CD8-positive, alpha-beta memory T cell (primary cell): ENCODE measurements around the gene CD2AP. TPM values are rescaled to one million over a fixed set of nuclear protein-coding genes. Genes with fewer than 3 reads are reported as not detected.

Source experiments
- CTCF ChIA-PET: fragments of 350-600 bp; sonication (Branson Sonifier 250); formaldehyde crosslinking; loops from one replicate; lab custom pipeline; 2021; ENCODE audit warnings: antibody characterized with exemption; lab: Charles Lee
- POLR2A ChIA-PET: fragments of 350-600 bp; sonication (Branson Sonifier 250); formaldehyde crosslinking; loops from one replicate; lab custom pipeline; 2021; ENCODE audit warnings: antibody characterized with exemption; lab: Charles Lee
- DNase-seq, 5 donors: peaks; one replicate each; pipeline versions ENCODE4 v3.0.0 to v3.0.0-alpha.2; 2020 to 2022; ENCODE audit warnings: mixed read lengths in 1 of 5
- H3K27ac ChIP-seq: one replicate; pipeline ENCODE4 v1.7.0; 2013; ENCODE audit warnings: low read depth, mild to moderate bottlenecking, low read length, moderate library complexity
- H3K27me3 ChIP-seq: 2 replicates; pipeline ENCODE4 v1.7.0; 2013; ENCODE audit warnings: low read length, mild to moderate bottlenecking; ENCODE audit not compliant: insufficient read depth, poor library complexity, severe bottlenecking
- H3K36me3 ChIP-seq: 2 replicates; pipeline ENCODE4 v1.7.0; 2013; ENCODE audit warnings: mild to moderate bottlenecking, low read length, moderate library complexity; ENCODE audit not compliant: insufficient read depth
- H3K4me1 ChIP-seq: 2 replicates; pipeline ENCODE4 v1.7.0; 2013; ENCODE audit warnings: mild to moderate bottlenecking, low read length, moderate library complexity; ENCODE audit not compliant: insufficient read depth
- H3K4me3 ChIP-seq: 2 replicates; pipeline ENCODE4 v1.7.0; 2013; ENCODE audit warnings: mild to moderate bottlenecking, low read length
- H3K9me3 ChIP-seq: 2 replicates; pipeline ENCODE4 v1.7.0; 2013; ENCODE audit warnings: mild to moderate bottlenecking, low read length
- H3K27ac Mint-ChIP-seq, 8 donors: one replicate each; pipeline ENCODE4 v1.8.0; 2020 to 2021; ENCODE audit warnings: mixed read lengths in 8 of 8, mild to moderate bottlenecking in 6 of 8, inconsistent platforms in 3 of 8, moderate library complexity in 3 of 8
- H3K27me3 Mint-ChIP-seq, 2 donors: one replicate each; pipeline ENCODE4 v1.8.0; 2020 to 2021; ENCODE audit warnings: mixed read lengths in 2 of 2, mild to moderate bottlenecking in 1 of 2, moderate library complexity in 1 of 2
- H3K36me3 Mint-ChIP-seq, 3 donors: one replicate each; pipeline ENCODE4 v1.8.0; 2020 to 2021; ENCODE audit warnings: mixed read lengths in 3 of 3, inconsistent platforms in 1 of 3, mild to moderate bottlenecking in 1 of 3
- H3K4me1 Mint-ChIP-seq, 3 donors: one replicate each; pipeline ENCODE4 v1.8.0; 2020 to 2021; ENCODE audit warnings: mixed read lengths in 3 of 3, inconsistent platforms in 1 of 3, mild to moderate bottlenecking in 1 of 3
- H3K4me3 Mint-ChIP-seq, 7 donors: one replicate each; pipeline ENCODE4 v1.8.0; 2020 to 2021; ENCODE audit warnings: mixed read lengths in 7 of 7, mild to moderate bottlenecking in 6 of 7, moderate library complexity in 4 of 7, inconsistent platforms in 2 of 7
- H3K9me3 Mint-ChIP-seq, 5 donors: one replicate each; pipeline ENCODE4 v1.8.0; 2020 to 2022; ENCODE audit warnings: mixed read lengths in 5 of 5, mild to moderate bottlenecking in 3 of 5, moderate library complexity in 2 of 5, inconsistent platforms in 1 of 5
- polyA plus RNA-seq: library from polyadenylated mRNA; unstranded; fragments of 300-500 nt; fragmentation: Illumina TruSeq; gene quantifications from one replicate; pipeline ENCODE4 v1.2.3, GENCODE V29; 2021
- total RNA-seq, 2 experiments: library from RNA; stranded (reverse); gene quantifications; one replicate each; pipeline ENCODE4 v1.2.3, GENCODE V29; 2021

The CD2AP gene
- total and polyA plus RNA-seq, 3 experiments from 2014 or later, result 9.3 to 30.7 (median 28.8) TPM

DNA sequence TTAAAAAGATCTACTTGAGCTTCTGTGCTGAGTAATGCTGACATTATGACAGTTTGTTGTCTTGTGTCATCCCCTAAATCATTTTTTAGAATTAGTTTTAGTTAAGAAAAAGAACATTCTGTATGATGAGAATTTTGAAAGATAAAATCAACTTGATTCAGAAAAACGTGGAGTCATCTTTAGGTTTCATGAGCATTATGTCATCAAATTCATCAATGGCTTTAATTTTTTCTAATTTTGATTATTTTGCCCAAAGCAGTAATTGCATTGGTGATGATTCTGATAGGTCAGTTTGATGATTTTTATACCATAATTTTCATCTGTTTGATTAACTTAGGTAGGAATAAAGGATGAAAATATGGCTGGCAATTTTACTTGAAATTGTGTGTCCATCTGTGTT, 194.2 kb downstream of the CD2AP start:
- Mint-ChIP-seq H3K4me3 (no peak overlapping the region), H3K36me3 (no peaks in the 10 kb centered on the region), H3K27ac (no peak overlapping the region), H3K27me3 (peaks cover 23 to 36% of the 10 kb centered on the region in 2 donors), H3K9me3 (peaks cover 0 to 2% (median 0%) of the 10 kb centered on the region in 5 donors), H3K4me1 (no peaks in the 10 kb centered on the region)
- H3K36me3 ChIP-seq, result no peaks in the 10 kb centered on the region
- POLR2A ChIA-PET, result no interaction called here
- H3K27ac ChIP-seq, result no peak overlapping the region
- CTCF ChIA-PET, result no interaction called here
- no peak for DNase-seq
- no peak overlapping the region for H3K4me3 ChIP-seq
- H3K4me1 ChIP-seq, result no peaks in the 10 kb centered on the region
- H3K9me3 ChIP-seq, result no peaks in the 10 kb centered on the region
- H3K27me3 ChIP-seq, result peaks cover 5% of the 10 kb centered on the region

DNA sequence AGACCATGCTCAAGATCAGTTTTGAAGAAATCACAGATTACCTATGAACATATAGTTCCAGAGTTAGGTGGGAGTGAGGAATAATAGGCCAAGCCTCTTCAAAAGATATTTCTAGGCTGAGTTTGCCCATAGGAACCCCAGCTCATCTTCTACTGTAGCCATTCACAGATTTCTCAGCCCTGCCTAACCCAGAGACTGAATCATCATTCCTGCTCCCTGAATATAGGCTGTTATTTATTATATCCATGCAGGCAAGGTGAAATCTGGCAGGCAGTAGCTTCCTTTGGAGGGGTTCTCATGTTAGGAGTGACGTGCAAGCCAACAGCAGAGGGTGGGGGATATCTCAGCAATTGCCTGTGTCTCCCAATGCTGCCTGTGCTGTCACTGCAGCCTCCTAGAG, 195.2 kb downstream of the CD2AP start:
- Histone ChIP-seq H3K27ac (no peak overlapping the region), H3K4me3 (no peak overlapping the region), H3K27me3 (no peaks in the 10 kb centered on the region), H3K36me3 (no peaks in the 10 kb centered on the region), H3K4me1 (no peaks in the 10 kb centered on the region), H3K9me3 (no peaks in the 10 kb centered on the region)
- Mint-ChIP-seq H3K27me3 (peaks cover 18 to 26% of the 10 kb centered on the region in 2 donors), H3K4me1 (no peaks in the 10 kb centered on the region), H3K4me3 (no peak overlapping the region), H3K9me3 (peaks cover 0 to 2% (median 0%) of the 10 kb centered on the region in 5 donors), H3K36me3 (no peaks in the 10 kb centered on the region), H3K27ac (no peak overlapping the region)
- CTCF ChIA-PET, result no interaction called here
- no peak for DNase-seq
- POLR2A ChIA-PET, result no interaction called here

DNA sequence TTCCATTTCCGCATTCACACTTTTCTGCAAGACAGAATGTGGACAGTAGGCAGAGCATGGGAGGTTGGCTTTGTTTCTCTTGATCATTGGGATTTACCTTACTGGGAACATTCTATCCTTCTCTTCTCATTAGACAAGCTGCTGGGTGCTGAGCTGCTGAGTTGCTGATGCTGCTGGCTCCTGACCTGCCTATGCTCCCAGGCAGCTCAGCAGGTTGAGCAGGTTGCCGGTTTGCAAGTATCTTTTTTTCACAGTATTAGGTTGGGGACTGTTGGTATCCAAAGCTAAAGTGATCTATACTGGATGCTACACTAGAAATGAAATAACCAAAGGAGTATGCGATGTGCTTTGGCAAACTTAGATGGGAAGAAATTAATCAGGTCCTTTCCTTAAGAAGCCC, 197.1 kb downstream of the CD2AP start:
- DNase-seq, result no peak
- no peaks in the 10 kb centered on the region for H3K36me3 Mint-ChIP-seq
- H3K27me3 Mint-ChIP-seq, result peaks cover 9 to 10% of the 10 kb centered on the region in 2 donors
- ChIA-PET POLR2A (no interaction called here), CTCF (no interaction called here)
- Histone ChIP-seq H3K4me3 (no peak overlapping the region), H3K36me3 (no peaks in the 10 kb centered on the region), H3K27me3 (no peaks in the 10 kb centered on the region), H3K27ac (no peak overlapping the region), H3K4me1 (no peaks in the 10 kb centered on the region), H3K9me3 (no peaks in the 10 kb centered on the region)
- H3K9me3 Mint-ChIP-seq, result peaks cover 0 to 2% (median 0%) of the 10 kb centered on the region in 5 donors
- H3K4me1 Mint-ChIP-seq, result no peaks in the 10 kb centered on the region
- H3K27ac Mint-ChIP-seq, result no peak overlapping the region
- H3K4me3 Mint-ChIP-seq, result no peak overlapping the region

Other genes starting within 250 kb of the CD2AP start
- 1 to 10 TPM; 1.7 to 1.8 TPM for gene TNFRSF21, start 167.9 kb upstream of the CD2AP start, total RNA-seq
- gene TNFRSF21, start 167.9 kb upstream of the CD2AP start, polyA plus RNA-seq, result 0.06 TPM
- gene ADGRF4, start 220.8 kb downstream of the CD2AP start, total RNA-seq, result not detected
- gene ADGRF4, start 220.8 kb downstream of the CD2AP start, polyA plus RNA-seq, result not detected